Measurements from ENCODE around the gene SSBP3. TPM values are rescaled to one million over a fixed set of nuclear protein-coding genes. Genes with fewer than 3 reads are reported as not detected.

SSBP3 gene
- total and polyA plus RNA-seq, 9 of the 15 experiments (the other 6 are each of a cell fraction or from before 2014, with no cell fraction given): 8.7 to 108 (median 33.8) TPM

- TF ChIP-seq EZH2 (IDR thresholded peaks at IDR 0.05; ENCODE audit: borderline replicate concordance, low read depth, low read length) (no peak), BRCA1 (IDR thresholded peaks at IDR 0.05) (no peak), BRCA1 (CRISPR knock-in tag; IDR thresholded peaks at IDR 0.05) (no peak), THAP12 (CRISPR knock-in tag; IDR thresholded peaks at IDR 0.05) (no peak), TAF9B (IDR thresholded peaks at IDR 0.05; ENCODE audit: partially characterized antibody) (peak; percentile 36), SMAD4 (CRISPR knock-in tag; conservative IDR thresholded peaks at IDR 0.05) (peak; percentile 76), IFI16 (CRISPR knock-in tag; IDR thresholded peaks at IDR 0.05) (no peak), FOXJ2 (tag; IDR thresholded peaks at IDR 0.05) (0 out of 2 replicates have a peak, but pooled peaks have one; percentile 43), TAF15 (IDR thresholded peaks at IDR 0.05; ENCODE audit: low read depth, low read length) (no peak), BCLAF1 (IDR thresholded peaks at IDR 0.05; ENCODE audit: borderline replicate concordance in 1 of 2, control insufficient read depth in 1 of 2, low read depth in 2 of 2, low read length in 1 of 2) (no peak), HCFC1 (IDR thresholded peaks at IDR 0.05; ENCODE audit: low read depth, low read length) (no peak), MCM2 (IDR thresholded peaks at IDR 0.05; ENCODE audit: low read depth) (no peak), CBX5 (IDR thresholded peaks at IDR 0.05; ENCODE audit: borderline replicate concordance, low read depth) (no peak), NCOR1 (IDR thresholded peaks at IDR 0.05) (peak; percentile 75), NFIX (CRISPR knock-in tag; IDR thresholded peaks at IDR 0.05; ENCODE audit: low read depth) (no peak), EP400 (IDR thresholded peaks at IDR 0.05) (peak; percentile 49; the same call in 1 of the 2 replicates), ZBTB12 (CRISPR knock-in tag; IDR thresholded peaks at IDR 0.05) (no peak), ZNF217 (CRISPR knock-in tag; IDR thresholded peaks at IDR 0.05) (no peak), NR2F6 (CRISPR knock-in tag; IDR thresholded peaks at IDR 0.05) (no peak), POLR3G (IDR thresholded peaks at IDR 0.05; ENCODE audit: extremely low read depth, insufficient read length, insufficient replicate concordance) (no peak), RBM25 (IDR thresholded peaks at IDR 0.05; ENCODE audit: low read depth, low read length, severe bottlenecking) (no peak)
Measured at GRCh38 chr1:54409156-54410142, 3.3 kb upstream of the SSBP3 start (continued).
